Fibroblast of gingiva (primary cell): ENCODE data around the gene TPK1.
"Not testable (repeated sequence)": the region's sequence is repeated elsewhere in the genome, so short reads cannot be mapped to it uniquely, and the experiment has no call there.

Experiments
- DNase-seq: peaks from one replicate; pipeline ENCODE4 v3.0.0-alpha.2; 2011; ENCODE audit warnings: low read depth

TPK1 gene

DNA sequence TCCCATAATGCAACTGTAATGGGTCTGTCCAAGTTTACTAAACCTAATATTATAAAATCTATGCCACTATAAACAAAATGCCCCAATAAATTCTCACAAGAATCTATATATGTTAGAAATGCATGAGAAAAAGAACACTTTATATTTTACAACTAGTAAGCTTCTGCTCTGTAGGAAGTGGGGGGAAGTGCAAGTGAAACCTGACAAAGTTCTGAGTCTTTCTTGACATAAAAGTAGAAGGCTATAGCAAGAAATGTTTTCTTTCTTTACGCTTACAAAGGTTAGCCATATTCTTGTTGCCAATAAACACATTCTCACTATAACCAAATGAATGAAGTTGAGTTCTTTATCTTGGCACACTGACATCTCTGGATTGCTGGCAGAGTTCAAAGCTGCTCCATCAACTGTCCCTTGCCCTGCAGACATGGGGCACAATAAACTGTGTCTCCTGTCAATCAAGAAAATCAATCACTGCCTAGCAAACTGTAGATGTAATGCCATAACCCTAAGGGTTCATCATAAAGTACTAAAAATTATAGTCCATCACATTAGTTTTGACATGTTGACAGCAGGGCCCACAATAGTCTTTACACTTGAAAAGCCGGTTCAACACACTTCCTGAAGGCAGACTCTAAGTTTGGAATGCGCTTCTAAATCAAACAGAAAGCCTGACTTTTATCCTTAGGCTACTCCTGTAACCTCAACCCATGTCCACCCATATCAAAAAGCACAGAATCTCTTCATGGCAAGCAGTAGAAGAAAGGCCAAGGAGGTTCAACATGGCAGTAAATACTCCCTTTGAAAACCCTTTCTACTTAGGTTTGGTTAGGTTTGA is 58.6 kb downstream of the TPK1 start:
- no peak for DNase-seq

DNA sequence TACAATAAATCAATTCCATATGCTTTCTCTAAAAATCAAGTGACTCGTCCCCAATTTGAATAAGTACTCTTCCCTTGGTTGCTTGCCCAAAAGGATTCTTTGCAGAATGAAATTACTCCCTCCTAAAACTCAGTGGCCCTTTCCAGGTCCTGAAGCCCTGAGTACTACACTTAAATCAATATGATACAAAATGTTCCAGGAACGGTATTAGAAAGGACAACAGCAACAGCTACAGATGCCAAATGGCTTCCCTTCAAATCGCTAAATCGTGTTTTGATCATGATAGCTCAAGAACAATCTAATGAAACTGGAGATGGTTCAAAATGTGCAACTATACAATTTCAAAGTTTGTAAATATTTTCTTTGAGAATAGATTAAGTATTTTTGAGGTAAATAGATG is 59.4 kb downstream of the TPK1 start:
- DNase-seq, result no peak

DNA sequence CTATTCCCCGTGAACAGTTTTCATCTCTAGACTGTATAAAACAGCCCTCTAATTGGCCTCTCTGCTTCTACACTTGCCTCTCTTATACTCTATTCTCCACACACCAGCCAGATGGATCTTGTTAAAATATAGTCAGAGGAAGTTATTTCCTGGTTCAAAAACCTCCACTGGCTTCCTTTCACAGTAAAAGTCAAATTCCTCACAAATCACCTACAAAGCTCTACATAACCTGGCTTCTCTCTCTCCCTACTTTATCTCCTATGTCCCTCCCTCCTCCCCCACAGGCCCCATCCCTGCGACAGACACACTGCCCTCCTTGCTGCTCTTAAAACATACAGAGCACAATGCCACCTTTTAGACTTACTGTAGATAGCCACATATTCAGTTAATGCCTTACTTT is 60.1 kb downstream of the TPK1 start:
- DNase-seq, result no peak

DNA sequence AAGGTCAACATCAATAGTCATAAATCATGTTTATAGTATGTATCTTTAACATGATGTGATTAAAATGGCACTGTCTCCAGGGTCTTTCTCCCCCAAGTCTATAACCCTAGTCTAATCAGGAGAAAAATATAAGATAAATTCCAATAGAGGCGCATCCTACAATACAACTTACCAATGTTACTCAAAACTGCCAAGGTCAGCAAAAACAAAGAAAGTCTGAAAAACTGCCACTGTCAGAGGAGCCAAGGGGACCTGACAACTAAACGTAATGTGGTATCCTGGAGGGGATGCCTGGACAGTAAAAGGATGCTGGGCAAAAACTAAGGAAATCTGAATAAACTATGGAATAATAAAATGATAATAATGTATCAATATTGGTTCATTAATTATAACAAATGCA is 63.9 kb downstream of the TPK1 start:
- DNase-seq, result no peak

DNA sequence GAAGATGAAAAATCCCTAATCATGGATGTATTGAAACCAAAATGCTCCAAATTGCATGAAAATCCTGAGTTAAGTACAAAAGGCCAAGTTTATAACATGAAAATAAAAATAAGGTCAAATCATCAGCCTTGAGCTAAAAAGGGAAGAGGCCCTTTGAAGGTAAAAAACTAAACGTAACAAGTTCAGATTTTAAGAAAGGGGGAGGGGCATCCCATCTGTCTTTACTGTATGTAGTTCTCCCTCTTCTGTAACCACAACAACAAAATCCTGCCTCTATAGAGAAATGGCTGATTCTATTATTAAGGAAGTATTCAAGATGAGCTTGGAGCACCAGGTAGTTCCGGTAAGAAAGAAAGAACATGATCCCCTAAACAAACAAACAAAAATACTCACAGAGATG is 64.7 kb downstream of the TPK1 start:
- DNase-seq, result no peak

DNA sequence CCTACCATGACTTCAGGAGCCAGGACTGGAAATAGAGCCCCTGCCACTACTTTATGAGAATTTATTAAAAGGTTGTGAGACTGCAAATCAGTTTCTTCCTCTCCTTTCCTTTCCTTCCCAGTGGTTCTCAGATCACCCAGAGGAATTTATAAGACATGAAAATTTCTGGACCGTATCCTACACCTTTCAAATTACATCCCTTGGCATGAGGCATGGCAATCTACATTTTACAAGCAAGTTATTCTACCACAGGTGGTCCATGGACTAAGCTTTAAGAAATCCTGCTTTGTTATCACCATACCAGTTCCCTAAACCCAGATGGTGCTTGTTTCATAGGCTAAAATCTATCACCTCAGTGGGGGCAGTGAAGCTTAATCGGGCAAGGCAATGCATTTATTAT is 66.5 kb downstream of the TPK1 start:
- DNase-seq, result no peak

DNA sequence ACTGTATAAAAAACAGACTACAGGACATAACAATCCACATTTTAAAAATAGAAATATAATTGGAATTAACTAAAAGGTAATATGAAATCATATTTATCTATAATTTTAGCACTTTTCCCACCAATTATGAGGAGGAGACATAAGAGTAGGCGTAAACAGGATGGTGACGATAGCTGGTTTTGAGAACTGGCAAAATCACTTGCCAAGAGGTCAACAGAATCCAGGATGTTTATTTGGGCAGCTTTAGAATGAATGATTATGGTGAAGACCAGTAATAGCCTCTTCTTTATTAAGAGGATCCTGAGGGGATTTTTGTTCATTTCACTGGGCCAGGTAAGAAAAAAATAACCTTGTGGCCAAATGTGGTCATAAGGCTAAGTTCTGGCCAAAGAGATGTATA is 67.2 kb downstream of the TPK1 start:
- DNase-seq, result no peak

DNA sequence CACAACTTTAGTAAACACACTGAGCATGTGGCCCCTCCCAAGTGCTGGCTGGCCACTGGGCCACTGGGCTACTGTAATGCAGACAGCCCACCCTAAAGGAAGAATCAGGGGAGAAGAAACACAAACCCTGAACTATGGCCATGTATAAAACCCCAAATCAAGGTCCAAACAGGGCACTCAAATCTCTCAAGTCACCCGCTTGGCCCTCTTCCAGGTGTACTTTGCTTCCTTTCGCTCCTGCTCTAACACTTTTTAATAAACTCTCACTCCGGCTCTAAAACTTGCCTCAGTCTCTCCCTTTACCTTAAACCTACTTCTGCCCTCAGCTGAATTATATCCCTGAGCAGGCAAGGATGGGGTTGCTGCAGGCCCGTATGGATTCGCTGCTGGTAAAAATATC is 72.6 kb downstream of the TPK1 start:
- DNase-seq, result no peak

DNA sequence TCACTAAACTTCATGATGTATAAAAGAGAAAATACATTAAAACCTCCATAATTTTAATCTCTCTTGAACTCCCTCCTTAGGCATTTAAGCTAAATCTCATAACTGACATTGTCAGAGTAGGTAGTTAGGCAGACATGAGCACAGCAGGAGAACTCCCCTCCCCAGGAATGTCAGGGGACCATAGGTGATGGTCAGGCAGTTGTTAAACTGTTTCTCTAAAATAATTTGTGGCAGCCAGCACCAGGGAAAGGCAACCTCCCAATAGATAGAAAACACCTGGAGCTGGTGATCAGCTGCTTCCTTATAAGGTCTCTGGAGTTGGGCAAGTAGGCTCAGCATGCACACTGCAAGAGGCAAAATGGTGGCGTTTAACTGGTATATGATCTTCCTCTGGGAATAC is 73.0 kb downstream of the TPK1 start:
- no peak for DNase-seq

DNA sequence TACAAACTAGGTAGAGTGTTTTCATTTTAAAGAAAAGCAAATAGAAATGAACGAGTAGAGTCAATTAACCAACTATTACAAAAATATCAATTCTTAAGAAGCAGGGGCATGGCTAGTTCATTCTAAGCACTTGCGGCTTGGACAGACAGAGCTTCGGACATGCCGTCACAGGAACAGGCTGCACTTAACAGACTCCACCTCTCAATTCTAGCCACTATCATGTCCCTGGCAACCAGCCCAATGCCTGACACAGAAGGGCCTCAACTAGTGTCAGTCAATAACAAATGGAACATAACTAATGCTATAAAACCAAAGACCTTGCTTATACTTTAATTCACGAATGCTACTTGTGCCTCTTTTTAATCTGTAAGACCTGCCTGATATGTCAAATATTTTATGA is 74.4 kb downstream of the TPK1 start:
- no peak for DNase-seq

DNA sequence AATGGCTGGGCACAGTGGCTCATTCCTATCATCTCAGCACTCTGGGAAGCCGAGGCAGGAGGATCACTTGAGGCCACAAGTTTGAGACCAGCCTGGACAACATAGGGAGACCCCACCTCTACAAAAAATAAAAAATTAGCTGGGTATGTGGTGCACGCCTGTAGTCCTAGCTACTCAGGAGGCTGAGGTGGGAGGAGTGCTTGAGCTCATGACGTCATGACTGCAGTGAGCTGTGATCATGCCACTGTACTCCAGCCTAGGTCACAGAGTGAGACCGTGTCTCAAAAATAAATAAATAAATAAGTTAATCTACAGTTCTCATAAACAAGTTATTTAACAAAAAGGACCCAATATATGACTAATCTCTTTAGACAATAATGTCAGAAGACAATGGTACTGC is 76.2 kb downstream of the TPK1 start:
- DNase-seq, result no peak

DNA sequence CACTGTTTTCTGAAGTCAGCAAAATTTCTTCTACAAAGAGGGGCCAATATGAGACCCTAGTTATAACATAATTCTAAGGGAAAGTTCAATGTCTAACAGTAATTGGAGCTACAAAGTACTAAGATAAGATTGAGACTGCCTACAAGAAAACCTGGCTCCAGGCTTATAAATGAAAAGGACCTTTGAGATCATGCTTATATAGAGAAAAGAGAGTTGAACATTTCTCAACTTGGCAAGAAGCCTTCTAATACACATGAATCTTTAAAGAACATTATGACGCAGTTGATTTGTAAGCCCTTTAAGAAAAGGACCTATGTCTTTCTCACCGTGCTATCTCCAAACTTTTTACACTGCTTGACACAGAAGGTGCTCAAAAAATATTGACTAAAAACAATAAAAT is 87.9 kb downstream of the TPK1 start:
- no peak for DNase-seq

DNA sequence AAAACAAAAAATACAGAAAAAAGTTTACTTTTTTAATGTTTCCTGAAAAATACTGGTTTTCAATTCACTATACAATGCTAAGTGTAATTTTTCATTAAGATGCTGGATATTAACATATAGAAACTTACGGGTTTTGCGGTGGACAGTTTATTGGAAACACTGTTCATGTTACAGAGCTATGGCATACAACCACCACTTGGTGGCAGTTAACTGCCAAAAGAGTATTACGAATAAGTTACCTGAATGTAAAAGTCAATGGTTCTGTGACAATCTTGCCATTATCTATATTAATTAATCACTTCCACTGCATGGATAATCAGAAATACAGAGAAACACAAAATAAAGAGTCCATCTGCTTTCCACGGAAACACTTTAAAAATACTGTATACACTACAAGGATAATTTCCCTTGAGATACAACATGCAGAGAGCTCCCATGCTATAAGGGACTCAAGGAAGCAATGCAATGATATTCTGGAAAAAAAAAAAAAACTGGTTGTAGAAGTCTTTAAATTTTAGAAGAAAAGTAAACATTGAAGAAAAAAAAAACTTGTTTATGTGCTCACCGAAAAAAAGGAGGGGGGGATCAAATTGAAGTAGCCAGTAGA is 97.0 kb downstream of the TPK1 start:
- DNase-seq, result peak; percentile 14

DNA sequence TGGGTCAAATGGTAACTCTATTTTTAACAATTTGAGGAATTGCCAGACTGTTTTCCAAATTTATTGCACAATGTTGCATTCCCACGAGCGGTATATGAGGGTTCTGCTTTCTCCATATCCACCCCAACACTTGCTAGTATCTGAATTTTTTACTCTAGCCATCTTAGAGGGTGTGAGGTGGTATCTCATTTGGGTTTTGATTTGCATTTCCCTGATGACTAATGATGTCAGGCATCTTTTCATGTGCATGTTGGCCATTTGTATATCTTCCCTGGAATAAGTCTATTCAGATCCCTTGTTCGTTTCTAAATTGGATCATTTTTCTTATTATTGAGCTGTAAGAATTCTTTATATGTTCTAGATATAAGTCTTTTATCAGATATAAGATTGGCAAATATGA is 97.7 kb downstream of the TPK1 start:
- no peak for DNase-seq

DNA sequence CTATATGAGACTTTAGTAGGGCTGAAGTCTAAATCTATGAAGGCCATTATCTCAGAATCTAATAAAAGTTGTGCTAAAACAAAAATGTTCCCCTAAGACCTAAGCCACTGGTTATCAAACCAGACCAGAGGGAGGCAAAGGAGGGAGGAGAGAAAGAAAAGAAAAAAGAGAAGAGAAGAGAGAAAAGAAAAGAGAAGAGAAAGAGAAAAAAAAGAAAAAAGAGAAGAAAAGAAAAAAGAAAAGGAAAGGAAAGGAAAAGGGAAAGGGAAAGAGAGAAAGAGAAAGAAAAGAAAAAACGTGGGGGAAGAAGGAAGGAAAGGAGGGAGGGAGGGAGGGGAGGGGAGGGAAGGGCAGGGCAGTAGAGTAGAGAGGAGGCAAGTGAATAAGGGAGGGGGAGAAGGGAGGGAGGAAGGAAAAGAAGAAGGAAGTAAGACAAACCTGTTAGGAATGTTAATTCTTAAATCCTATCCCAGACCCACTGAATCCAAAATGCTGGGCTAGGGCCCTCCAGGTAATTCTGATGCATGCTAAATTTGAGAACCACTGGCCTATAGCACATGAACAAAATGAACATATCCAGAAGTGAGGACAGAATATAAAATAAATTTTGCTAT is 98.9 kb downstream of the TPK1 start:
- no peak for DNase-seq

DNA sequence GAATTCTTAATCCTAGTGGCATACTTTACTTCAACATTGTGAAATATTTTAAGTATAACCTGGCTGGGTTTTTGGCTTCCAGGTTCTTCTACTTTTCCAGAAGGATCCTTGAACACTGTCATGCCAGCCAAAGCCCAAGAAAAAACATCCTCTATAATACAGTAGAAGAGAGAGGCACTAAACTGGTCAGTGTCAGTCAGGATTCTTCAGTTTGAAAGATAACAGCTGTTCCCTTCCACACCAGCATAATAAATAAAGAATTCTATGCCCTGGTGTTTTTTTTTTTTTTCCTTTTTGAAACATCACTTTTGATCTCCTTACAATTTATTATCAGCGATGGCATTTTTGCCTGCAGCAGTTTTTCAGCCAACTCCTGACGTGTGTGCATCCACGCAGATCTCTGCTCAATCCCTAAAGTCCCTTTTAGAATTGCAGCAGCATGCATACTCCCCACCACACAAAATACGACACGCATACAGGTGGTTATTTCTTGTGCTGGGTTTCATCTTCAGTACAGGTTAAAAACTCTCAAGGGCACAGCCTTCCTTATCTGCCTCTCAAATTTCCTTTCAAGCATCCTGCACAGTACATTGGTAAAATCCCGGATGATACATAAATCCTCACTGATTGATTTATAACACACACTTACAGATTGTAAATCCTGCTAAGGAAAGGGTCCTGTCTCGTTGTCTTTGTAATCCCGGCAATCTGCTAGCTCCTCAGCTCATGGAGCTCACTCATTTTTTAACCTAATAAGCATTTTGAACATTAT is 100.2 kb downstream of the TPK1 start:
- DNase-seq, result no peak

DNA sequence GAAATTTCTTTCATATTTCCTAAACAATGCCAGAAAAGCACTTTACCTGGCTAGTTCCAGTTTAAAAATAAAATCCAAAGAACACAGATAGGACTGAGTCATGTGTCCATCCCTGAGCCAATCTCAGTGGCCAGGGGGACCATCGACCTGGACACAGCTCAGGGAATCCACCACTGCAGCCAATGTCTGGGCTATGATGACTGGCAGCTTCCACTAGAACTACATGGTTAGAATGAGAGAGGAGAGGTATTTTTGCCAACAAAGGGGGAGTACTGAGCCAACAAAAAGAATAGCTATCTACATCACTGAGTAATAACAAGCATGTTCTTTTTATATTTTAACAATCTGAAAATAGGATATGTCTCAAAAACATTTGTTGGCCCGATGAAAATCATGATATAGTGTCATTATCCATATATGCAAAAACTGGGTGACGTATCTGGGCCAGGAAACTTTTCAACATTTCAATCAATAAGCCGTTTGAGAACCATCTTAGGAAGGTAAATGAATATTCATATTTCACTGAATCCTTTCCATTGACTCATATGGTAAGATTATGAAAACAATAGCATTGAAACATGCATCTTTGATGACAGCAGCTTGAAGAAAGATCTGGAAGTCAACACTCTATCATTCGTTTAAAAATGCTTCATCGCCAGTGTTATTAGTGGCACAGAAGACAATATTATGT is 104.0 kb downstream of the TPK1 start:
- DNase-seq, result no peak

DNA sequence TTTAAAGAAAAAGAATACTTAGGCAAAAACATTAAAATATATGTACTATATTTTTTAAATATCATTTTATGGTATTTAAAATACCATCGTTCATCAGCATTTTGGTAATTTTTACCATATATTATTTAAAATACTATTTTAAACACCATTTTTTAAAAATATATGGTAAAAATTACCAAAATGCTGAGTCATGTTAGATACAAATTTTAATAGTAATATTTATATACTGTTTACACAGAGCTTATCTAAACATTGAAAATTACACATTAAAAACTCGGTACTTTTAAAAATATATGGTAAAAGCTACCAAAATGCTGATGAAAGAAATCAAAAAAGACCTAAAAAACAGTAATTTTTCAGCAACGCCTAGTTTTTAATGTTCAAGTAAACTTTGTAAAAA is 105.6 kb downstream of the TPK1 start:
- DNase-seq, result no peak

DNA sequence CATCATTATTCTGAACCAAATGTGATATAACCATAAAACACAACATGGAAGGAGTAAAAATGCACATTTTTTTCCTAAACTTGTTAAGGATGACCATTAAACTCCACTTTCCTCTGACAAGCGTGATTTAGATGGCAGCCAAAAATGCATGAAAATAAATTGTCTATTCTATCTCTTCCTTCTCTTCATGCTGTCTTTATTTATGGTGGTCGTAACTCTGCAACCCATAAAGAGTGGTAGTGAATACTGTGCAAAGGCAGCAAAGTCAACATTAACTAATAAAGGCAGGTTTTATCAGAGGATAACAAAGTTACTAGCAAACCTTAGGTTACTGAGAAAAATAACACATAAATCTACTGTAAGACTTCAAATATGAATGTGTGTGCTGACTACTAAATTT is 106.6 kb downstream of the TPK1 start:
- DNase-seq, result no peak

DNA sequence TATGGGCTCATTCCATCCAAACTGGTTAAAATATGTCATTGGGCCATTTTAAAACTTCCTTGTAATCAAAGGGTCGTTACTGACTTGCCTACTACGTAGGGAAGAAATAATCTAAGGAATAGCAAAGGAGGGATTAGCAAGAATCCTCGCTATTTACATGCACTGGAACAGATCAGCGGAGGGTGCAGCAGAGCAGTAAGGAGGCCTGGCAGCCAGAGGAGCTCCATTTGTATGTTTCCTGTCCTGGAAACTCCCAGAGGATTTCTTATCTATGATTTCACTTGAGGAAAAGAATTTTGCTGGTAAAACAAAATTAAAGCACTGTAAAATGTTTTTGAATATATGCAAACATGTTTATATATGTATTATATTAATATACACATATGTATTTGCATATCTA is 107.3 kb downstream of the TPK1 start:
- DNase-seq, result no peak

DNA sequence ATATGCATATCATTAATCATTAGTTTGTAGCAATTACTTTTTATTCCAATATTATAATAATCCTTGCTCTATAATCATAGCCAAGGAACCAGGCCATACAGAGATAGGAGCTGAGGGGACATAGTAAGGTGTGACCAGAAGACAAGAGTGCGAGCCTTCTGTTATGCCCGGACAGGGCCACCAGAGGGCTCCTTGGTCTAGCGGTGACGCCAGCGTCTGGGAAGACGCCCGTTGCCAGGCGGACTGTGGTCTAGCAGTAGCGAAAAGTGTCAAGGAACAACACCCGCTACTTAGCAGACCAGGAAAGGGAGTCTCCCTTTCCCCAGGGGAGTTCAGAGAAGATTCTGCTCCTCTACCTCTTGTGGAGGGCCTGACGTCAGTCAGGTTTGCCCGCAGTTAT is 109.0 kb downstream of the TPK1 start:
- not testable (repeated sequence) for DNase-seq

DNA sequence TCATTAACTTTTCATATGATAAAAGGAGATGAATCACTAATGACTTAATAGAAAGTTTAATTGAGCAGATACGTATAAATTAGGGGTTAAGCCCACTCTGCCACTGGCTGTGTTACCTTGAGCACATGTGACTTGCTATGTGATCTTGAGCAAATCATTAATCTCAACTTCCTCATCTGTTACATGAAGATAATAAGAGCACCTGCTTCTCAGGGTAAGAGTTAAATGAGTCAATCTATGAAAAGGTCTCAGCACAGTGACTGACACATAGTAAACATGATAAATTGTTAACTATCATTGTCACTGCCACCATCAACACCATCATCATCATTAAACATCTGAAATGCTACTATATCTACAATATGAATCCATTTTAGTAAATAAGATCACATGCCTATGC is 110.8 kb downstream of the TPK1 start:
- DNase-seq, result no peak
